HCT116 (cell line): ENCODE measurements around the gene KCNN3. TPM values are rescaled to one million over a fixed set of nuclear protein-coding genes. Genes with fewer than 3 reads are reported as not detected.

Experiments used
- ATAC-seq: fragments of 200-7000 bp; cut with Tn5 transposase; 2 replicates; pipeline ENCODE4 v1.9.1; 2020; ENCODE audit warnings: mild to moderate bottlenecking, moderate library complexity
- BruUV-seq: library from RNA; stranded (reverse); fragments of 400-500 nt; replicated peaks from 2 replicates; lab custom pipeline; 2021; lab: Mats Ljungman, UMichigan
- CTCF ChIA-PET: fragments of 300-600 bp; sonication (Branson Sonifier 250); formaldehyde crosslinking; loops from one replicate; lab custom pipeline; 2021; ENCODE audit warnings: antibody characterized with exemption; lab: Charles Lee
- POLR2A ChIA-PET: fragments of 300-600, 350-600 bp; sonication (Branson Sonifier 250); formaldehyde crosslinking; loops from one replicate; lab custom pipeline; 2021; ENCODE audit warnings: antibody characterized with exemption; lab: Charles Lee
- RAD21 ChIA-PET, 2 experiments: fragments of 300-600 bp; sonication (Branson Sonifier 250); formaldehyde crosslinking; loops; one replicate each; lab custom pipeline; 2023; ENCODE audit warnings: low total read pairs in 2 of 2; ENCODE audit not compliant: uncharacterized antibody in 2 of 2, unreplicated experiment in 2 of 2, low non-redundant PET in 1 of 2; lab: Charles Lee
- DNase-seq: peaks from one replicate; pipeline ENCODE4 v3.0.0-alpha.2; 2010; ENCODE audit warnings: low read depth, low spot score
- H2AFZ ChIP-seq: fragments of 200-600 bp; shearing (Covaris generic), sonication (generic); 2 replicates; pipeline ENCODE4 v1.6.1; 2017; ENCODE audit warnings: low read depth, mixed run types, mixed read lengths, antibody characterized with exemption, low read length; ENCODE audit not compliant: poor library complexity, severe bottlenecking
- H3K27ac ChIP-seq: 2 replicates; pipeline ENCODE4 v1.5.1; 2012; ENCODE audit warnings: low read depth, low read length
- H3K27me3 ChIP-seq: fragments of 200-600 bp; sonication (generic); 2 replicates; pipeline ENCODE4 v1.6.1; 2016; ENCODE audit warnings: mixed run types, low read length, mixed read lengths; ENCODE audit not compliant: insufficient read depth
- H3K36me3 ChIP-seq, 2 experiments: fragments of 200-500 bp in 1 of 2; fragments of 200-600 bp in 1 of 2; sonication (Bioruptor generic) in 1 of 2; sonication (generic) in 1 of 2; 2 replicates each; pipeline versions ENCODE4 v1.5.1 to v1.6.1; 2014 to 2016; ENCODE audit warnings: low read length in 2 of 2, inconsistent platforms in 1 of 2, mixed read lengths in 1 of 2, mixed run types in 1 of 2; ENCODE audit not compliant: insufficient read depth in 2 of 2, control insufficient read depth in 1 of 2
- H3K4me1 ChIP-seq, 2 experiments: fragments of 200-600 bp in 1 of 2; sonication (generic) in 1 of 2; 2 replicates each; pipeline versions ENCODE4 v1.5.1 to v1.6.1; 2012 to 2017; ENCODE audit warnings: low read length in 2 of 2, inconsistent platforms in 1 of 2, mild to moderate bottlenecking in 1 of 2, mixed read lengths in 1 of 2, mixed run types in 1 of 2, moderate library complexity in 1 of 2; ENCODE audit not compliant: insufficient read depth in 2 of 2, control insufficient read depth in 1 of 2
- H3K4me2 ChIP-seq: fragments of 200-600 bp; sonication (generic); 2 replicates; pipeline ENCODE4 v1.6.1; 2017; ENCODE audit warnings: mixed run types, low read length, mixed read lengths
- H3K4me3 ChIP-seq, 2 experiments: fragments of 200-600 bp in 1 of 2; sonication (generic) in 1 of 2; replicated peaks in 1 of 2; 2 replicates each; pipeline ENCODE4 v1.5.1; 2011 to 2016; ENCODE audit warnings: low read length in 2 of 2, control low read depth in 1 of 2, low read depth in 1 of 2, mild to moderate bottlenecking in 1 of 2, mixed read lengths in 1 of 2, mixed run types in 1 of 2
- H3K79me2 ChIP-seq: fragments of 200-600 bp; sonication (generic); 2 replicates; pipeline ENCODE4 v1.6.1; 2017; ENCODE audit warnings: mild to moderate bottlenecking, mixed run types, low read length, moderate library complexity, mixed read lengths; ENCODE audit not compliant: insufficient read depth
- H3K9ac ChIP-seq: fragments of 200-600 bp; sonication (generic); 2 replicates; pipeline ENCODE4 v1.6.1; 2016; ENCODE audit warnings: low read length, mixed read lengths
- H3K9me2 ChIP-seq: fragments of 200-600 bp; sonication (generic), shearing (Covaris generic); 2 replicates; pipeline ENCODE4 v1.6.1; 2017; ENCODE audit warnings: mixed run types, mild to moderate bottlenecking, moderate library complexity; ENCODE audit not compliant: insufficient read depth
- H3K9me3 ChIP-seq, 2 experiments: fragments of 200-500 bp in 1 of 2; fragments of 200-600 bp in 1 of 2; sonication (Bioruptor generic) in 1 of 2; sonication (generic) in 1 of 2; 2 replicates each; pipeline ENCODE4 v1.6.1; 2014 to 2017; ENCODE audit warnings: low read length in 2 of 2, mixed read lengths in 2 of 2, inconsistent platforms in 1 of 2, low read depth in 1 of 2, mild to moderate bottlenecking in 1 of 2, mixed run types in 1 of 2, moderate library complexity in 1 of 2; ENCODE audit not compliant: control insufficient read depth in 1 of 2, insufficient read depth in 1 of 2
- H4K20me1 ChIP-seq: fragments of 200-600 bp; sonication (generic), shearing (Covaris generic); 2 replicates; pipeline ENCODE4 v1.6.1; 2017; ENCODE audit warnings: mixed run types, mild to moderate bottlenecking, moderate library complexity; ENCODE audit not compliant: insufficient read depth
- ATF3 ChIP-seq: IDR thresholded peaks from 2 replicates; pipeline ENCODE4 v1.6.1; 2012
- CEBPB ChIP-seq: IDR thresholded peaks from 2 replicates; pipeline ENCODE4 v1.6.1; 2012; ENCODE audit warnings: low read depth
- CTCF ChIP-seq, 3 experiments: fragments of 200-600 bp in 1 of 3; sonication (generic) in 1 of 3; IDR thresholded peaks in 2 of 3; conservative IDR thresholded peaks in 1 of 3; 2 replicates each; pipeline ENCODE4 v1.5.1; 2012 to 2017; ENCODE audit warnings: low read depth in 2 of 3, low read length in 2 of 3, antibody characterized with exemption in 1 of 3, borderline replicate concordance in 1 of 3, control low read depth in 1 of 3, mild to moderate bottlenecking in 1 of 3, mixed read lengths in 1 of 3, mixed run types in 1 of 3, moderate library complexity in 1 of 3; ENCODE audit not compliant: insufficient read depth in 1 of 3
- EGR1 ChIP-seq: IDR thresholded peaks from 2 replicates; pipeline ENCODE4 v1.6.1; 2012; ENCODE audit warnings: low read depth
- REST ChIP-seq: IDR thresholded peaks from 2 replicates; pipeline ENCODE4 v1.6.1; 2012; ENCODE audit warnings: low read depth
- SIN3A ChIP-seq: IDR thresholded peaks from 2 replicates; pipeline ENCODE4 v1.6.1; 2012; ENCODE audit warnings: low read depth
- ZBTB33 ChIP-seq: IDR thresholded peaks from 2 replicates; pipeline ENCODE4 v1.6.1; 2011; ENCODE audit warnings: mild to moderate bottlenecking, low read length, moderate library complexity; ENCODE audit not compliant: insufficient replicate concordance; ENCODE audit errors: extremely low read depth
- intact Hi-C: fragments of 100-400 bp; cut with micrococcal nuclease; formaldehyde crosslinking; loops from 2 replicates; pipeline ENCODE4 v1.10.0; 2022
- total RNA-seq: library from RNA; stranded (reverse); gene quantifications from one replicate; pipeline ENCODE4 v1.2.1, GENCODE V29; 2021; ENCODE audit not compliant: unreplicated experiment

The KCNN3 gene
- total RNA-seq, 1 experiment from 2014 or later, result 1.1 TPM

GRCh38 chr1:154863315-154864174 is 6.5 kb downstream of the KCNN3 start:
- ChIA-PET RAD21 (no interaction called here), POLR2A (no interaction called here), CTCF (interaction anchor here (1.4 kb wide), 2 partner anchors 10 to 304 kb away, joined by 3 to 5 read pairs; no protein-coding TSS in a partner anchor)
- Histone ChIP-seq H3K9me2 (no peaks in the 10 kb centered on the region), H3K4me2 (peak overlapping the region; percentile 22), H3K27ac (no peak overlapping the region), H3K36me3 (no peaks in the 10 kb centered on the region), H4K20me1 (no peaks in the 10 kb centered on the region), H3K9ac (no peak overlapping the region), H3K9me3 (no peaks in the 10 kb centered on the region), H3K4me3 (no peak overlapping the region), H3K27me3 (peaks cover 2% of the 10 kb centered on the region; the same call in 1 of the 2 replicates), H2AFZ (peak overlapping the region; percentile 44), H3K79me2 (no peaks in the 10 kb centered on the region), H3K4me1 (peaks cover 0 to 20% of the 10 kb centered on the region in 2 experiments; a peak in 3 of 4 replicates)
- no TSS peak for BruUV-seq
- TF ChIP-seq SIN3A (no peak), CEBPB (no peak), REST (no peak), EGR1 (no peak), CTCF (IDR thresholded peaks at IDR 0.05 in 2 of 3, conservative IDR thresholded peaks at IDR 0.05 in 1 of 3; ENCODE audit: borderline replicate concordance in 1 of 3, insufficient read depth in 1 of 3, low read depth in 2 of 3, low read length in 2 of 3) (peak; percentile 42 to 91 (median 81); a peak in 5 of 6 replicates), ATF3 (no peak), ZBTB33 (no peak)
- peak; percentile 95 for ATAC-seq
- intact Hi-C loops, result no loop called here
- DNase-seq, result peak; percentile 42
